Tibial nerve (tissue), 3 donors: ENCODE data around the gene CXCL10.

Source experiments
- CTCF ChIP-seq, 5 experiments: fragments of 200-600 bp in 3 of 5; fragments of 450-650 bp in 2 of 5; sonication (generic) in 3 of 5; IDR thresholded peaks; one replicate each; pipeline ENCODE4 v1.5.1; 2016 to 2019; ENCODE audit warnings: antibody characterized with exemption in 5 of 5, mild to moderate bottlenecking in 3 of 5, moderate library complexity in 2 of 5
- POLR2A ChIP-seq, 2 donors: fragments of 450-650 bp; IDR thresholded peaks; one replicate each; pipeline ENCODE4 v1.6.1; 2017; ENCODE audit warnings: antibody characterized with exemption in 2 of 2, mild to moderate bottlenecking in 2 of 2, moderate library complexity in 2 of 2

GRCh38 chr4:76024065-76024464, 768 bp upstream of the CXCL10 start:
- TF ChIP-seq POLR2A (IDR thresholded peaks at IDR 0.05) (no peak), CTCF (IDR thresholded peaks at IDR 0.05) (no peak)
